HCT116 (cell line): ENCODE results near the gene GEMIN7.

Source experiments
- EZH2 ChIP-seq: fragments of 200-600 bp; sonication (generic); IDR thresholded peaks from 2 replicates; pipeline ENCODE4 v1.6.1; 2017; ENCODE audit warnings: antibody characterized with exemption, mixed run types
- POLR2A ChIP-seq: IDR thresholded peaks from 2 replicates; pipeline ENCODE4 v1.7.0; 2011; ENCODE audit warnings: borderline replicate concordance; ENCODE audit not compliant: insufficient read depth, insufficient read length; ENCODE audit errors: extremely low read depth
- POLR2AphosphoS5 ChIP-seq: IDR thresholded peaks from 2 replicates; pipeline ENCODE4 v1.6.1; 2011; ENCODE audit warnings: mild to moderate bottlenecking, low read depth, low read length, moderate library complexity
- TF ChIP-seq, protein P1 (sequence below), 3 experiments: fragments of 200-600 bp in 1 of 3; sonication (generic) in 1 of 3; IDR thresholded peaks in 2 of 3; conservative IDR thresholded peaks in 1 of 3; 2 replicates each; pipeline ENCODE4 v1.5.1; 2012 to 2017; ENCODE audit warnings: low read depth in 2 of 3, low read length in 2 of 3, antibody characterized with exemption in 1 of 3, borderline replicate concordance in 1 of 3, control low read depth in 1 of 3, mild to moderate bottlenecking in 1 of 3, mixed read lengths in 1 of 3, mixed run types in 1 of 3, moderate library complexity in 1 of 3; ENCODE audit not compliant: insufficient read depth in 1 of 3
- TF ChIP-seq, protein P2 (sequence below): IDR thresholded peaks from 2 replicates; pipeline ENCODE4 v1.6.1; 2012; ENCODE audit warnings: low read depth

DNA sequence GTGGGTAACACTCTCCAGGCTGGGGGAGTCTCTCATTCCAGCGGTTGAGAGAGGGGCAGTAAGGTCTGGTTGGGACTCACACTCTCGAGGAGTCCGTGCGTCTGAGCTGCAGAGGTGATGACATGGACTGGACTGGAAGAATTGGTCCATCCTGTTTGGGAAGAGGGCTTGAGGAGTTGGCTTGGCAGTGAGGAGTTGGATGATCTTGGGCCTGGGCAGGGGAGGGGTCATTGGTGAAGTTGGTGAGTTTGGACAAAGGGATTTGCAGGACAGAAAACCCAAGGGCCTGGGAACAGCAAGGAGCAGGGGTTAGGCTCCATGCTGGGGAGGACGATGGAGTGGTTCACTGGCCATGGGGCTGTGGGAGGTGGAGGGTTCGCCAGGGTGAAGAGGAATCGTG lies 17.6 kb downstream of the GEMIN7 start:
- TF ChIP-seq, protein P1, sequence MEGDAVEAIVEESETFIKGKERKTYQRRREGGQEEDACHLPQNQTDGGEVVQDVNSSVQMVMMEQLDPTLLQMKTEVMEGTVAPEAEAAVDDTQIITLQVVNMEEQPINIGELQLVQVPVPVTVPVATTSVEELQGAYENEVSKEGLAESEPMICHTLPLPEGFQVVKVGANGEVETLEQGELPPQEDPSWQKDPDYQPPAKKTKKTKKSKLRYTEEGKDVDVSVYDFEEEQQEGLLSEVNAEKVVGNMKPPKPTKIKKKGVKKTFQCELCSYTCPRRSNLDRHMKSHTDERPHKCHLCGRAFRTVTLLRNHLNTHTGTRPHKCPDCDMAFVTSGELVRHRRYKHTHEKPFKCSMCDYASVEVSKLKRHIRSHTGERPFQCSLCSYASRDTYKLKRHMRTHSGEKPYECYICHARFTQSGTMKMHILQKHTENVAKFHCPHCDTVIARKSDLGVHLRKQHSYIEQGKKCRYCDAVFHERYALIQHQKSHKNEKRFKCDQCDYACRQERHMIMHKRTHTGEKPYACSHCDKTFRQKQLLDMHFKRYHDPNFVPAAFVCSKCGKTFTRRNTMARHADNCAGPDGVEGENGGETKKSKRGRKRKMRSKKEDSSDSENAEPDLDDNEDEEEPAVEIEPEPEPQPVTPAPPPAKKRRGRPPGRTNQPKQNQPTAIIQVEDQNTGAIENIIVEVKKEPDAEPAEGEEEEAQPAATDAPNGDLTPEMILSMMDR (IDR thresholded peaks at IDR 0.05 in 2 of 3, conservative IDR thresholded peaks at IDR 0.05 in 1 of 3; ENCODE audit: borderline replicate concordance in 1 of 3, insufficient read depth in 1 of 3, low read depth in 2 of 3, low read length in 2 of 3), result no peak
- TF ChIP-seq EZH2 (no peak), POLR2A (no peak), POLR2AphosphoS5 (no peak)
- TF ChIP-seq, protein P2, sequence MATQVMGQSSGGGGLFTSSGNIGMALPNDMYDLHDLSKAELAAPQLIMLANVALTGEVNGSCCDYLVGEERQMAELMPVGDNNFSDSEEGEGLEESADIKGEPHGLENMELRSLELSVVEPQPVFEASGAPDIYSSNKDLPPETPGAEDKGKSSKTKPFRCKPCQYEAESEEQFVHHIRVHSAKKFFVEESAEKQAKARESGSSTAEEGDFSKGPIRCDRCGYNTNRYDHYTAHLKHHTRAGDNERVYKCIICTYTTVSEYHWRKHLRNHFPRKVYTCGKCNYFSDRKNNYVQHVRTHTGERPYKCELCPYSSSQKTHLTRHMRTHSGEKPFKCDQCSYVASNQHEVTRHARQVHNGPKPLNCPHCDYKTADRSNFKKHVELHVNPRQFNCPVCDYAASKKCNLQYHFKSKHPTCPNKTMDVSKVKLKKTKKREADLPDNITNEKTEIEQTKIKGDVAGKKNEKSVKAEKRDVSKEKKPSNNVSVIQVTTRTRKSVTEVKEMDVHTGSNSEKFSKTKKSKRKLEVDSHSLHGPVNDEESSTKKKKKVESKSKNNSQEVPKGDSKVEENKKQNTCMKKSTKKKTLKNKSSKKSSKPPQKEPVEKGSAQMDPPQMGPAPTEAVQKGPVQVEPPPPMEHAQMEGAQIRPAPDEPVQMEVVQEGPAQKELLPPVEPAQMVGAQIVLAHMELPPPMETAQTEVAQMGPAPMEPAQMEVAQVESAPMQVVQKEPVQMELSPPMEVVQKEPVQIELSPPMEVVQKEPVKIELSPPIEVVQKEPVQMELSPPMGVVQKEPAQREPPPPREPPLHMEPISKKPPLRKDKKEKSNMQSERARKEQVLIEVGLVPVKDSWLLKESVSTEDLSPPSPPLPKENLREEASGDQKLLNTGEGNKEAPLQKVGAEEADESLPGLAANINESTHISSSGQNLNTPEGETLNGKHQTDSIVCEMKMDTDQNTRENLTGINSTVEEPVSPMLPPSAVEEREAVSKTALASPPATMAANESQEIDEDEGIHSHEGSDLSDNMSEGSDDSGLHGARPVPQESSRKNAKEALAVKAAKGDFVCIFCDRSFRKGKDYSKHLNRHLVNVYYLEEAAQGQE, result no peak
